Panc1 (cell line): ENCODE data around the gene IL20RB. TPM values are rescaled to one million over a fixed set of nuclear protein-coding genes. Genes with fewer than 3 reads are reported as not detected.
"Not testable (repeated sequence)": the region's sequence is repeated elsewhere in the genome, so short reads cannot be mapped to it uniquely, and the experiment has no call there.

Experiments
- ATAC-seq: fragments of 200-7000 bp; cut with Tn5 transposase; 2 replicates; pipeline ENCODE4 v1.9.1; 2020; ENCODE audit warnings: mild to moderate bottlenecking, moderate library complexity
- BruUV-seq: library from RNA; stranded (reverse); fragments of 400-500 nt; replicated peaks from 2 replicates; lab custom pipeline; 2021; lab: Mats Ljungman, UMichigan
- CTCF ChIA-PET: fragments of 300-600 bp; sonication (Branson Sonifier 250); formaldehyde crosslinking; loops from one replicate; lab custom pipeline; 2022; ENCODE audit warnings: antibody characterized with exemption; lab: Charles Lee
- POLR2A ChIA-PET: fragments of 300-600 bp; sonication (Branson Sonifier 250); formaldehyde crosslinking; loops from one replicate; lab custom pipeline; 2022; ENCODE audit warnings: antibody characterized with exemption; lab: Charles Lee
- DNase-seq: peaks from one replicate; pipeline ENCODE4 v3.0.0-alpha.2; 2010; ENCODE audit warnings: low read depth, low spot score
- H3K27ac ChIP-seq: 2 replicates; pipeline ENCODE4 v1.5.1; 2011; ENCODE audit warnings: mild to moderate bottlenecking, low read length, inconsistent platforms
- H3K27me3 ChIP-seq: fragments of 200-500 bp; sonication (Bioruptor generic); 2 replicates; pipeline ENCODE4 v1.6.0; 2014; ENCODE audit warnings: low read length, inconsistent platforms; ENCODE audit not compliant: control insufficient read depth, insufficient read depth
- H3K36me3 ChIP-seq: fragments of 200-500 bp; sonication (Bioruptor generic); 2 replicates; pipeline ENCODE4 v1.5.1; 2014; ENCODE audit warnings: inconsistent platforms, mild to moderate bottlenecking, low read length, moderate library complexity; ENCODE audit not compliant: control insufficient read depth, insufficient read depth
- H3K4me1 ChIP-seq: 2 replicates; pipeline ENCODE4 v1.5.1; 2011; ENCODE audit warnings: inconsistent platforms, mild to moderate bottlenecking, low read length, moderate library complexity; ENCODE audit not compliant: control insufficient read depth, insufficient read depth
- H3K4me3 ChIP-seq, 2 experiments: 2 replicates each; pipeline ENCODE4 v1.5.1; 2011 to 2012; ENCODE audit warnings: low read depth in 2 of 2, low read length in 2 of 2, mild to moderate bottlenecking in 2 of 2, inconsistent platforms in 1 of 2, moderate library complexity in 1 of 2
- H3K9me3 ChIP-seq: fragments of 200-500 bp; sonication (Bioruptor generic); 2 replicates; pipeline ENCODE4 v1.5.1; 2014; ENCODE audit warnings: low read depth, mild to moderate bottlenecking, inconsistent platforms, low read length, moderate library complexity; ENCODE audit not compliant: control insufficient read depth, insufficient read depth
- CTCF ChIP-seq: fragments of 450-650 bp; IDR thresholded peaks from 2 replicates; pipeline ENCODE4 v1.5.1; 2017; ENCODE audit warnings: mild to moderate bottlenecking
- POLR2AphosphoS5 ChIP-seq: IDR thresholded peaks from 2 replicates; pipeline ENCODE4 v1.6.1; 2012; ENCODE audit warnings: mild to moderate bottlenecking, low read depth, low read length, moderate library complexity
- REST ChIP-seq, 2 experiments: IDR thresholded peaks; 2 replicates each; pipeline ENCODE4 v1.6.1; 2011 to 2012; ENCODE audit warnings: low read depth in 2 of 2, control low read depth in 1 of 2, low read length in 1 of 2, mild to moderate bottlenecking in 1 of 2, moderate library complexity in 1 of 2; ENCODE audit not compliant: insufficient read depth in 1 of 2
- SIN3A ChIP-seq: IDR thresholded peaks from 2 replicates; pipeline ENCODE4 v1.6.1; 2012; ENCODE audit warnings: low read depth, mild to moderate bottlenecking, low read length, moderate library complexity, borderline replicate concordance; ENCODE audit not compliant: insufficient read depth
- TCF7L2 ChIP-seq: IDR thresholded peaks from 2 replicates; pipeline ENCODE4 v1.6.1; 2011; ENCODE audit warnings: mild to moderate bottlenecking, low read depth, low read length, inconsistent platforms
- in situ Hi-C: cut with HindIII; loops from 2 replicates; pipeline ENCODE4 v1.10.0; 2016; ENCODE audit warnings: low sequenced_read_pairs, low pct_unique_long_range_greater_than_20kb
- intact Hi-C: fragments of 100-400 bp; cut with micrococcal nuclease; formaldehyde crosslinking; loops from one replicate; pipeline ENCODE4 v1.10.0; 2022; ENCODE audit not compliant: unreplicated experiment
- total RNA-seq: library from RNA; stranded (reverse); gene quantifications from one replicate; pipeline ENCODE4 v1.2.1, GENCODE V29; 2021; ENCODE audit not compliant: unreplicated experiment

The IL20RB gene
- total RNA-seq, 1 experiment from 2014 or later, result 1.7 TPM

GRCh38 chr3:137013951-137014688, 56.3 kb downstream of the IL20RB start:
- DNase-seq, result peak; percentile 83
- intact Hi-C loops, result loop anchor here (1.0 to 10.0 kb wide), 3 partner anchors 256 to 939 kb away; no protein-coding TSS in a partner anchor
- H3K4me3 ChIP-seq, result peak overlapping the region; percentile 40 to 84
- no peak for TF ChIP-seq SIN3A
- TF ChIP-seq TCF7L2, result no peak
- peak; percentile 92 for TF ChIP-seq CTCF
- TF ChIP-seq REST (IDR thresholded peaks at IDR 0.05; ENCODE audit: insufficient read depth in 1 of 2, low read depth in 2 of 2, low read length in 1 of 2), result no peak
- TF ChIP-seq POLR2AphosphoS5, result peak; percentile 46; the same call in 1 of the 2 replicates
- ATAC-seq, result peak; percentile 97
- in situ Hi-C loops, result no loop called here
- BruUV-seq, result no TSS peak
- no peaks in the 10 kb centered on the region for H3K27me3 ChIP-seq
- no peaks in the 10 kb centered on the region for H3K9me3 ChIP-seq
- H3K4me1 ChIP-seq, result peaks cover 3% of the 10 kb centered on the region
- ChIA-PET POLR2A (no interaction called here), CTCF (interaction anchor here (0.5 to 1.6 kb wide), 15 partner anchors 18 to 939 kb away, joined by 3 to 23 read pairs (median 4); partner anchors contain the start of genes NCK1 and STAG1)
- H3K36me3 ChIP-seq, result no peaks in the 10 kb centered on the region
- peak overlapping the region; percentile 55 for H3K27ac ChIP-seq

GRCh38 chr3:137017316-137017715, 59.5 kb downstream of the IL20RB start:
- H3K36me3 ChIP-seq, in situ Hi-C loops, DNase-seq, BruUV-seq, H3K4me3 ChIP-seq, ATAC-seq, POLR2A ChIA-PET, H3K9me3 ChIP-seq, H3K27me3 ChIP-seq, CTCF ChIA-PET, H3K4me1 ChIP-seq, H3K27ac ChIP-seq: not testable (repeated sequence)
- intact Hi-C loops, result loop anchor here (10.0 kb wide), 1 partner anchor 663 kb away; no protein-coding TSS in a partner anchor

GRCh38 chr3:137020315-137020714, 62.5 kb downstream of the IL20RB start:
- ChIA-PET CTCF (interaction anchor here (0.5 to 0.6 kb wide), 3 partner anchors 686 to 940 kb away, joined by 3 to 7 read pairs (median 3); no protein-coding TSS in a partner anchor), POLR2A (no interaction called here)
- Histone ChIP-seq H3K36me3 (no peaks in the 10 kb centered on the region), H3K9me3 (no peaks in the 10 kb centered on the region), H3K27me3 (no peaks in the 10 kb centered on the region), H3K4me1 (no peaks in the 10 kb centered on the region), H3K4me3 (no peak overlapping the region), H3K27ac (no peak overlapping the region)
- TF ChIP-seq CTCF, result no peak
- TF ChIP-seq SIN3A, result no peak
- no peak for TF ChIP-seq TCF7L2
- TF ChIP-seq POLR2AphosphoS5, result no peak
- TF ChIP-seq REST (IDR thresholded peaks at IDR 0.05; ENCODE audit: insufficient read depth in 1 of 2, low read depth in 2 of 2, low read length in 1 of 2), result no peak
- in situ Hi-C loops (no loop called here), intact Hi-C loops (no loop called here)
- BruUV-seq, result no TSS peak
- no peak for DNase-seq
- no peak for ATAC-seq
